Measurements from ENCODE around the gene UTY. TPM values are rescaled to one million over a fixed set of nuclear protein-coding genes. Genes with fewer than 3 reads are reported as not detected.

UTY gene
- total and polyA plus RNA-seq, 2 of the 8 experiments (the other 6 are each of a cell fraction or from before 2014, with no cell fraction given) = 7.2 to 20.4 TPM

DNA sequence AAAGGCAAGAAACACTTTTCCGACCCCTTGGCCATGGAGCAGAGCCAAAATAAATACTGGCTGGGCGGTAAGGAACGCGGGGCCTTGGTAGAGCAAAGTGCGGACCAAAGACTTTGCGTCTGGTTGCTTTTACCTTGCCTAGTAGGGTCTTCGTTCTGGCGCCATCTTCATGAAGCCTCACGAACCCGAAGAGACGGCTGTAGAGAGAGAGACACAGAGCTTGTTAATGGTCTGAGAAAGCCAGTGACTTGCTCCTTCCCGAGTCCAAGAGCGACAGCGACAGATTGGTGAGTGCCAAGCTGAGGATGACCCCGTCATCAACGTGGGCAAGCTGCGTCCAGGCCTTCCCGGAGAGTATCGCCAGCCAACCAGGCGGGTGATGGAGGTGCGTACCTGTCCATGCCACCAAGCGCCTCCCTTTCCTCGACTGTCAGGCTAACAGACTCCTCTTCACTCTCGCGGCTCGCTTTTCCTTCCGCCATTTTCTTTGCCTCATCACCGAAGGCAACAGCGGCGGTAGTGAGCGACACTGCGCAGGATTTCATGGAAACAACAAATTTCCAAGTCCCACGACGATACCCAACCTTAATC, 617 bp downstream of the UTY start:
- no peak overlapping the region for H3K4ac ChIP-seq (replicated peaks; ENCODE audit: insufficient read length, low read depth, low read length)
- no peak overlapping the region for H2BK15ac ChIP-seq (ENCODE audit: low read length)
- no peak overlapping the region for H3K14ac ChIP-seq (ENCODE audit: insufficient read length)
- H4K91ac ChIP-seq (replicated peaks; ENCODE audit: insufficient read length, low read length) = peak overlapping the region; percentile 74
- H3K23ac ChIP-seq (ENCODE audit: insufficient read length) = no peak overlapping the region
- peaks cover 3 to 55% of the 10 kb centered on the region in 2 experiments for H3K79me2 ChIP-seq (ENCODE audit: control insufficient read depth in 1 of 2, insufficient read depth in 2 of 2, low read length in 2 of 2)
- peaks cover 4% of the 10 kb centered on the region; the same call in 1 of the 2 replicates for H3K23me2 ChIP-seq (ENCODE audit: low read depth, low read length)
- H3K56ac ChIP-seq (replicated peaks; ENCODE audit: insufficient read length, low read depth, low read length) = peak overlapping the region; percentile 32
- no peak overlapping the region for H2BK120ac ChIP-seq (replicated peaks; ENCODE audit: low read depth, low read length)
- H3K4me2 ChIP-seq (ENCODE audit: insufficient read depth in 1 of 2, low read depth in 2 of 2, low read length in 2 of 2) = peak overlapping the region; percentile 68 to 71
- TF ChIP-seq SIN3A (conservative IDR thresholded peaks at IDR 0.05 in 1 of 2, IDR thresholded peaks at IDR 0.05 in 1 of 2; ENCODE audit: low read depth in 1 of 2, low read length in 2 of 2) (no peak), YY1 (IDR thresholded peaks at IDR 0.05; ENCODE audit: low read depth, low read length) (peak; percentile 86), TBP (IDR thresholded peaks at IDR 0.05; ENCODE audit: low read depth, low read length) (peak; percentile 20; the same call in 1 of the 2 replicates), POLR2AphosphoS5 (IDR thresholded peaks at IDR 0.05; ENCODE audit: low read depth, low read length) (peak; percentile 72), POLR2A (IDR thresholded peaks at IDR 0.05; ENCODE audit: control extremely low read depth in 1 of 2, low read depth in 2 of 2, low read length in 2 of 2) (peak in 1 of 2 experiments; percentile 37; a peak in 2 of 3 replicates)
- CTCF ChIA-PET (ENCODE audit: partially characterized antibody) = no interaction called here
- H3K79me1 ChIP-seq (ENCODE audit: low read depth, low read length) = no peaks in the 10 kb centered on the region
- peak overlapping the region; percentile 99 for H3K27ac ChIP-seq (ENCODE audit: low read depth, low read length)
- POLR2A ChIA-PET (ENCODE audit: partially characterized antibody) = interaction anchor here (0.6 to 3.2 kb wide), 5 partner anchors 23 to 556 kb away, joined by 3 to 34 read pairs (median 3); partner anchors contain the start of gene TMSB4Y
- peaks cover 0 to 15% (median 0%) of the 10 kb centered on the region in 4 experiments; a peak in 1 of 8 replicates for H3K36me3 ChIP-seq (ENCODE audit: control insufficient read depth in 2 of 4, insufficient read depth in 4 of 4, low read length in 3 of 4)
- H3K18ac ChIP-seq (ENCODE audit: extremely low read depth, low read length) = peak overlapping the region; percentile 90
- peak overlapping the region; percentile 79 to 98 (median 94) for H3K4me3 ChIP-seq (ENCODE audit: extremely low read depth in 1 of 4, insufficient read depth in 2 of 4, low read depth in 3 of 4, low read length in 4 of 4)
- H4K5ac ChIP-seq (ENCODE audit: insufficient read length, low read depth, low read length) = peak overlapping the region; percentile 73
- peak overlapping the region; percentile 49 for H2AFZ ChIP-seq (ENCODE audit: low read length)
- H3K4me1 ChIP-seq (replicated peaks in 1 of 4; ENCODE audit: control insufficient read depth in 3 of 4, insufficient read depth in 4 of 4, low read length in 3 of 4) = peaks cover 0 to 6% (median 0%) of the 10 kb centered on the region in 4 experiments; a peak in 2 of 7 replicates
- H2BK20ac ChIP-seq (ENCODE audit: low read length) = no peak overlapping the region
- H3K9ac ChIP-seq (replicated peaks in 1 of 4; ENCODE audit: extremely low read depth in 1 of 4, low read depth in 3 of 4, low read length in 3 of 4) = peak overlapping the region; percentile 71 to 99 (median 94)
- FAIRE-seq (no peak), DNase-seq (ENCODE audit: low read depth in 1 of 2, low spot score in 2 of 2) (peak in 1 of 2 experiments; percentile 47)
- WGBS, 2 experiments (ENCODE audit: extremely low coverage in 1 of 2, insufficient coverage in 1 of 2, insufficient read length in 1 of 2, insufficient replicate concordance in 2 of 2, low coverage in 1 of 2, low lambda C conversion rate in 2 of 2, missing lambda C conversion rate in 1 of 2) = 0% methylated on average over 28 of the region's 34 CpGs; no CpG with 5 or more reads in 1 of the 2 experiments
- H2BK5ac ChIP-seq (ENCODE audit: low read depth, low read length) = peak overlapping the region; percentile 97
- H4K20me1 ChIP-seq (replicated peaks in 1 of 2; ENCODE audit: control insufficient read depth in 1 of 2, insufficient read depth in 2 of 2, low read length in 2 of 2) = peaks cover 0 to 2% of the 10 kb centered on the region in 2 experiments
- no peaks in the 10 kb centered on the region for H3K27me3 ChIP-seq (replicated peaks in 1 of 4; ENCODE audit: control insufficient read depth in 3 of 4, extremely low read depth in 1 of 4, insufficient read depth in 3 of 4, low read length in 3 of 4)
- H2BK12ac ChIP-seq (ENCODE audit: low read depth, low read length) = peak overlapping the region; percentile 94
- peak overlapping the region; percentile 96; the same call in 1 of the 2 replicates for H4K8ac ChIP-seq (ENCODE audit: extremely low read depth, insufficient read depth, low read length)
- H3K9me3 ChIP-seq (ENCODE audit: insufficient read depth in 2 of 2, low read depth in 1 of 2, low read length in 1 of 2) = no peaks in the 10 kb centered on the region
- no peak overlapping the region; the same call in 1 of the 2 replicates for H2AK5ac ChIP-seq (ENCODE audit: low read depth, low read length)

Data from H1 (cell line).